ENCODE results near the gene CCDC157. TPM values are rescaled to one million over a fixed set of nuclear protein-coding genes. Genes with fewer than 3 reads are reported as not detected.
"Not testable (repeated sequence)": the region's sequence is repeated elsewhere in the genome, so short reads cannot be mapped to it uniquely, and the experiment has no call there.

CCDC157 gene
- total RNA-seq, 1 donor from 2014 or later: 1.0 TPM

DNA sequence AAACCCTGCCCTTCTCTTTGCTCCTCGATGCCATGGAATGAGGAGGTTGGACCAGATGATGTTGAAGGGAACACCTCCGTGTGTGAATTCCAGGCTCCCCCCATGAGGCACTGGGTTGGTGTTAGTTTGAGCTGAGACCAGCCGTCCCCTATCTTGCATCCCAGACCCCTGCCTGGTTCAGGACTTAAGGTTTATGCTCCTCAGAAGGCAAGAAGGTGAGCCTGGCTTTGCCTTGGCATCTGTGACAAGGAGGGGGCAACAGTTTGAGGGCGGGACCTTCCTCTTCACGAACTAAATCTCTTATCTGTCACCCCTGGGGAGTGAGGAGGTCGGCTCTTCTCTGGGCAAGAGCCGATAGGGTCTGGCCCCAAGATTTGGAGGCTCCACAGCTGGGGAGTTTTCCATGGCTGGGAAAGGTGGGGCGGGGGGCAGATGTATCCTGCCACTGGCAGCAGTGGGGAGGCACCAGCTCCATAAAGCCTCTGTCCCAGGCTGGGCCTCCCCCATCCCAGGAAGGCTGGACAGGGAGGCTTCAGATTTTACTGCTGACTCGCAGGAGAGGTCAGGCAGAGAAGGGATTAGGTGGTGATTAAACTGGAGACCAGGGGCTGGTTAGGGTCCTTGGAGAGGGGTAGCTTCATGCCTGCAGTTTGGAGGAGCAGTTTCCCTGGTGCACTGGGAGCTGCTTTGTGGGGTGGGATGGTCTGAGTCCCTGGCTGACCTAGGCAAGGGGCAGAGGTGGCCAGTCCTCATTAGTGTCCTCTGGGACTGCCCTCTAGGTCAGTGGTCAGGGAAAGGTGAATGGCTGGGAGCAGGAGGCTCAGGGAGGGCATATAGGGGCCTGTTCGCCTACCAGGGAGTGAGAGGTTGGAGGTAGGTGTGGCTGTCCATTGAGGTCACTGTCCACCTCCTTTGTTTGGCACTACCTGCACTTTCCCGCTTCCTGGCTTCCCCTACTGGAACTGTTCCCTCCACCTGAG is 41.1 kb downstream of the CCDC157 start:
- H3K27ac ChIP-seq (ENCODE audit: low read depth, low read length): no peak overlapping the region

DNA sequence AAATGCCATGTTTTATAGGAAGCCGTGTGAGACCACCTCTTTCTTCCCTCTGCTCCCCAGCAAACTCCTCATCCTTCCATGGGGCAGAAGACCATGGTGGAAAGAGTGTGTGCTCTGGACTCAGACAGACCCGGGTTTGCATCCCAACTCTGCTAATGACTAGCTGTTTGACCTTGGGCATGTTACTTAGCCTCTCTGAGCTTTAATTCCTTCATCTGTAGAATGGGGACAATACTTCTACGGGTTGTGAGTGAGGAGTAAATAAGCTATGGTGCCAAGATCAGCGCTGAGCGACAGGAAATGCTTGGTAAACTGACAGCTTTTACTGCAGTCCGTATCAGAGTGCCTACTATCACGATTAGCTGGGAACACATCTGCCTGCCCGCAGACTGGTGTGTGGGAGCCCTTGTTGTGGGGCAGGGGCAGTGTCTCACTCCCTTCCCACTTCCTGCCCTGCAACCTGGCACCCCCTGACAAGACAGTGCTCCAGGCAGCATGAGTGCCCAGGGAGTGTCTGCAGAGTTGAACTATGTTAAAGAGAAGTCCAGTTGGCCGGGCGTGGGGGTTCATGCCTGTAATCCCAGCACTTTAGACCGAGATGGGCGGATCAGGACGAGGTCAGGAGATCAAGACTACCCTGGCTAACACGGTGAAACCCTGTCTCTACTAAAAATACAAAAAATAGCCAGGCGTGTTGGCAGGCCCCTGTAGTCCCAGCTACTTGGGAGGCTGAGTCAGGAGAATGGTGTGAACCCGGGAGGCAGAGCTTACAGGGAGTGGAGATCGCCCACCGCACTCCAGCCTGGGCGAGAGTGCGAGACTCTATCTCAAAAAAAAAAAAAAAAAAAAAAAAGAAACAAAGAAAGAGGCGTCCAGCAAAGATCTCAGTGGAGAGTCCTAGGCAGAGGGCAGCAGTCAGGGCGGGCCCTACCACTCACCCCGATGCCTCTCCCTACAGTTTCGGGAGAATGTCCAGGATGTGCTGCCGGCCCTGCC is 42.2 kb downstream of the CCDC157 start:
- peaks cover 12 to 22% (median 12%) of the 10 kb centered on the region in 3 donors for H3K4me1 ChIP-seq (ENCODE audit: control insufficient read depth in 3 of 3, insufficient read depth in 3 of 3, low read length in 3 of 3)
- H3K9me3 ChIP-seq (ENCODE audit: control insufficient read depth in 3 of 3, low read length in 3 of 3): no peaks in the 10 kb centered on the region
- no peak overlapping the region for H3K9ac ChIP-seq (ENCODE audit: low read depth in 1 of 3, low read length in 3 of 3)
- no peak overlapping the region for H3K4me3 ChIP-seq (ENCODE audit: low read length in 3 of 3)
- H3K27ac ChIP-seq (ENCODE audit: low read depth, low read length): no peak overlapping the region
- no peaks in the 10 kb centered on the region for H3K36me3 ChIP-seq (ENCODE audit: control insufficient read depth in 3 of 3, insufficient read depth in 3 of 3, low read length in 3 of 3)
- H3K27me3 ChIP-seq (ENCODE audit: control insufficient read depth in 3 of 3, insufficient read depth in 3 of 3, low read length in 3 of 3): peaks cover 28 to 46% (median 43%) of the 10 kb centered on the region in 3 donors

More for the DNA sequence above, 41.1 kb downstream of the CCDC157 start:
- Histone ChIP-seq H3K9ac (ENCODE audit: low read depth in 1 of 3, low read length in 3 of 3) (peak overlapping the region; percentile 11 to 57 (median 23)), H3K4me3 (ENCODE audit: low read length in 3 of 3) (peak overlapping the region; percentile 48 to 73 (median 61)), H3K27me3 (ENCODE audit: control insufficient read depth in 3 of 3, insufficient read depth in 3 of 3, low read length in 3 of 3) (peaks cover 36 to 55% (median 54%) of the 10 kb centered on the region in 3 donors), H3K4me1 (ENCODE audit: control insufficient read depth in 3 of 3, insufficient read depth in 3 of 3, low read length in 3 of 3) (peaks cover 12 to 22% (median 12%) of the 10 kb centered on the region in 3 donors), H3K36me3 (ENCODE audit: control insufficient read depth in 3 of 3, insufficient read depth in 3 of 3, low read length in 3 of 3) (no peaks in the 10 kb centered on the region), H3K9me3 (ENCODE audit: control insufficient read depth in 3 of 3, low read length in 3 of 3) (no peaks in the 10 kb centered on the region)

DNA sequence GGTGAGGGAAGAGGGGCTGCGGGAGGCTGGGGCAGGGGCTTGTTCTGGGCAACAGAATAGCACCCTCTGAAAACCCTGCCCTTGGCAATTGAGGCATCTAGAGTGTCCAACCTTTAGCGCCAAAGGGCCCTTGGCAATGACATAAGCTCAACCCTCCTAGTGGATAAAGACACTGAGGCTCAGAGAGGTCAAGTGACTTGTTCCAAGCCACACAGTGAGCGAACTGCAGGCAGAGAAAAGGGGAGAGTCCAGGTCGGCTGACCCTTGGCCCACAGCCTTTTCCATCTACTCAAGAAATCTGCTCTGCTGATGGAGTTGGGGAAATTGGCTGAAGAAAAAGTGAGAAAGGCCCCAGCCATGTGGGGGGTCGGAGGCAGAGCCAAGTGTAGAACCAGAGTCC is 42.9 kb downstream of the CCDC157 start:
- H3K27me3 ChIP-seq (ENCODE audit: control insufficient read depth in 3 of 3, insufficient read depth in 3 of 3, low read length in 3 of 3): peaks cover 26 to 46% (median 43%) of the 10 kb centered on the region in 3 donors
- H3K27ac ChIP-seq (ENCODE audit: low read depth, low read length): no peak overlapping the region
- no peaks in the 10 kb centered on the region for H3K36me3 ChIP-seq (ENCODE audit: control insufficient read depth in 3 of 3, insufficient read depth in 3 of 3, low read length in 3 of 3)

DNA sequence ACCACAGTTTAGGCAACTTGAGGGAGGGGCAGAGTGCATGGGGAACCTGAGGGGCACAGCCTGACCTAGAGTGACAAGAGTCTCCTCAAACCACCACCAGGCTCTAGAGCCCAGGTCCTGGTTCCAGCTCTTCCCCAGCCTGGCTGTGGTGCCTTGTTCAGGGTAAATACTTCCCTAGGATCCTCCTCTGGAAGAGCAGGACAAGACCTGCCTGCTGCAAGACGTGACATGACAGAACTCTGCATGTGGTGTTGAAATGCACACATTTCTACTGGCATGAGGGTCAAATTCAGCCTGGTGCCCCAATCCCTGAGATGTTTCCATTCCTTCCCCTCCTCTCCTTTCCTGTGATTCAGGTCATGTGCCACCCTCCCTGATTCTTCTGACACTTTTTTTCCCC is 43.4 kb downstream of the CCDC157 start:
- no peak overlapping the region for H3K9ac ChIP-seq (ENCODE audit: low read depth in 1 of 3, low read length in 3 of 3)

More for the DNA sequence above, 42.9 kb downstream of the CCDC157 start:
- no peak overlapping the region for H3K9ac ChIP-seq (ENCODE audit: low read depth in 1 of 3, low read length in 3 of 3)
- no peaks in the 10 kb centered on the region for H3K9me3 ChIP-seq (ENCODE audit: control insufficient read depth in 3 of 3, low read length in 3 of 3)
- peaks cover 12 to 22% (median 12%) of the 10 kb centered on the region in 3 donors for H3K4me1 ChIP-seq (ENCODE audit: control insufficient read depth in 3 of 3, insufficient read depth in 3 of 3, low read length in 3 of 3)
- no peak overlapping the region for H3K4me3 ChIP-seq (ENCODE audit: low read length in 3 of 3)

DNA sequence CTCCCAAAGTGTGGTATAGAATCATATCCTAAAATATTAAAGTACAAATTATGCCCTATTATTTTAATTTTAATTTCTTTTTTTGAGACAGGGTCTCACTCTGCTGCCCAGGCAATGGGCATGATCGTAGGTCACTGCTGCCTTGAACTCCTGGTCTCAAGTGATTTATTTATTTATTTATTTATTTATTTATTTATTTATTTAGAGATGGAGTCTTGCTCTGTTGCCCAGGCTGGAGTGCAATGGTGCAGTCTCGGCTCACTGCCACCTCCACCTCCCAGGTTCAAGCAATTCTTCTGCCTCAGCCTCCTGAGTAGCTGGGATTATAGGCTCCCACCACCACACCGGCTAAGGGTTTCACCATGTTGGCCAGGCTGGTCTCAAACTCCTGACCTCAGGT is 44.2 kb downstream of the CCDC157 start:
- not testable (repeated sequence) for H3K9ac ChIP-seq (ENCODE audit: low read depth in 1 of 3, low read length in 3 of 3); H3K27ac ChIP-seq (ENCODE audit: low read depth, low read length); H3K4me3 ChIP-seq (ENCODE audit: low read length in 3 of 3); H3K36me3 ChIP-seq (ENCODE audit: control insufficient read depth in 3 of 3, insufficient read depth in 3 of 3, low read length in 3 of 3); H3K9me3 ChIP-seq (ENCODE audit: control insufficient read depth in 3 of 3, low read length in 3 of 3)
- Histone ChIP-seq H3K4me1 (ENCODE audit: control insufficient read depth in 3 of 3, insufficient read depth in 3 of 3, low read length in 3 of 3) (peaks cover 12 to 22% (median 12%) of the 10 kb centered on the region in 3 donors), H3K27me3 (ENCODE audit: control insufficient read depth in 3 of 3, insufficient read depth in 3 of 3, low read length in 3 of 3) (peaks cover 20 to 36% (median 32%) of the 10 kb centered on the region in 3 donors)

More for the DNA sequence above, 43.4 kb downstream of the CCDC157 start:
- Histone ChIP-seq H3K4me3 (ENCODE audit: low read length in 3 of 3) (no peak overlapping the region), H3K4me1 (ENCODE audit: control insufficient read depth in 3 of 3, insufficient read depth in 3 of 3, low read length in 3 of 3) (peaks cover 12 to 22% (median 12%) of the 10 kb centered on the region in 3 donors), H3K36me3 (ENCODE audit: control insufficient read depth in 3 of 3, insufficient read depth in 3 of 3, low read length in 3 of 3) (no peaks in the 10 kb centered on the region), H3K27ac (ENCODE audit: low read depth, low read length) (no peak overlapping the region), H3K9me3 (ENCODE audit: control insufficient read depth in 3 of 3, low read length in 3 of 3) (no peaks in the 10 kb centered on the region), H3K27me3 (ENCODE audit: control insufficient read depth in 3 of 3, insufficient read depth in 3 of 3, low read length in 3 of 3) (peaks cover 23 to 42% (median 39%) of the 10 kb centered on the region in 3 donors)

DNA sequence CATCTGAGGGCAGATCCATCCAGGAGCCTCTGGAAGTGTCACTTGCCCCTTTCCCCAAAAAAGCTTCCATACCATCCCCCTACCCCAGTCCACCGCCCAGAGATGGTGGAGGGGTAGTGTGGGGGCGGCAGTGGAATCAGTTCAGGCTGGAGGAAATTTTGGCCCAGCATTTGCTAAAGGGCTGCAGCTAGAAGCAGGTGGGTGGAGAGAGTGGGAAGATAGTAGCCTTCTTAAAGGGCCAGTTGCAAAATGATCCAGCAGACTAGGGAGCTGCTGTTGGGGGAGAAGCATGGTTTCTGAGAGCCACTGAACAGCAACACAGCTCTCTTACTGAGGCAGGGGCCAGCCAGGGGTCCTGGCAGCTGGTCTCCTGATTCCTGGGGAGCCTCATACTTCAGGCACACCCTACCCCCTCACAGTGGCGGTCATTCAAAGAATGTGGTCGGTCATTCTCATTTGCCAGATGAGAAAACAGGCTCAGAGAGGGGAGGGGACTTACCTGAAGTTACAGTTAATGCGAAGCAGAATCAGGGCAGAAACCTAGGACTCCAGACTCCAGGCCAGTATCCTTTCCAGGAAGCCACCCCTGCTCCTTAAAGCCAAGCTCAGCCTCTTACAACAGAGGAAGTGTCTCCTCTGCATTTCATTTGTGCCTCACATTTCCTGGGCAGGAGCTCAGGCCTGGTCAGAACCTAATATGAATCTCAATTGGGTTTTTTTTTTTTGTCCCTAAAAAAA is 45.4 kb downstream of the CCDC157 start:
- Histone ChIP-seq H3K27me3 (ENCODE audit: control insufficient read depth in 3 of 3, insufficient read depth in 3 of 3, low read length in 3 of 3) (peaks cover 19 to 25% (median 21%) of the 10 kb centered on the region in 3 donors), H3K4me3 (ENCODE audit: low read length in 3 of 3) (no peak overlapping the region), H3K36me3 (ENCODE audit: control insufficient read depth in 3 of 3, insufficient read depth in 3 of 3, low read length in 3 of 3) (peaks cover 0 to 2% (median 2%) of the 10 kb centered on the region in 3 donors), H3K27ac (ENCODE audit: low read depth, low read length) (no peak overlapping the region), H3K4me1 (ENCODE audit: control insufficient read depth in 3 of 3, insufficient read depth in 3 of 3, low read length in 3 of 3) (peaks cover 6 to 14% (median 7%) of the 10 kb centered on the region in 3 donors), H3K9ac (ENCODE audit: low read depth in 1 of 3, low read length in 3 of 3) (no peak overlapping the region), H3K9me3 (ENCODE audit: control insufficient read depth in 3 of 3, low read length in 3 of 3) (no peaks in the 10 kb centered on the region)

DNA sequence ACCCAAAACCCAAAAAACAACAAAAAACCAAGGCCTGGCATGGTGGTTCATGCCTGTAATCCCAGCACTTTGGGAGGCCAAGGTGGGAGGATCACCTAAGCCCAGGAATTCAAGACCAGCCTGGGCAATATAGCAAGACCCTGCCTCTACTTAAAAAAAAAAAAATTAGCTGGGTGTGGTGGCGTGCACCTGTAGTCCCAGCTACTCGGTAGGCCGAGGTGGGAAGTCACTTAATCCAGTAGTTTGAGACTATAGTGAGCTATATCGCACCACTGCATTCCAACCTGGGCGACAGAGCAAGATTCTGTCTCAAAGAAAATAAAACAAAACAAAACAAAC is 45.9 kb downstream of the CCDC157 start:
- peaks cover 14 to 20% (median 16%) of the 10 kb centered on the region in 3 donors for H3K27me3 ChIP-seq (ENCODE audit: control insufficient read depth in 3 of 3, insufficient read depth in 3 of 3, low read length in 3 of 3)
- not testable (repeated sequence) for H3K9ac ChIP-seq (ENCODE audit: low read depth in 1 of 3, low read length in 3 of 3); H3K4me3 ChIP-seq (ENCODE audit: low read length in 3 of 3); H3K4me1 ChIP-seq (ENCODE audit: control insufficient read depth in 3 of 3, insufficient read depth in 3 of 3, low read length in 3 of 3); H3K27ac ChIP-seq (ENCODE audit: low read depth, low read length); H3K36me3 ChIP-seq (ENCODE audit: control insufficient read depth in 3 of 3, insufficient read depth in 3 of 3, low read length in 3 of 3); H3K9me3 ChIP-seq (ENCODE audit: control insufficient read depth in 3 of 3, low read length in 3 of 3)

DNA sequence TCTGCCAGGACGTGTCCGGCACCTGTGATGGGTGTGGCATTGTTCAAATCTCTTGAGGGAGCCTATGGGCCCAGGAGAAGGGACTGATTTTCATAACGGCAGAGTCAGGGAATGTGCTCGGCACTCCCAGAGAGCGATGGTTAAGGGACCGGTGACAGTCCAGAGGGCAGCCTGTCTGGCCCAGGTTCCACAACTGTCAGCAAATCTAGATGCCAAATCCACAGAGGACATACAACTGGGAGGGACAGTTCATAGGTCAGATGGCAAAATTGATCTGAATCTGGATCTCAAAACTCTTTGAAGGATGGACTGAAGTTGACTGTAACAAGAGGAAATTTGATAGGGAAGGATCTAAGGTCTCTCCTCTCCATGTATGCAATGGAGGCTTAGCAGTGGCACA is 47.5 kb downstream of the CCDC157 start:
- no peaks in the 10 kb centered on the region for H3K9me3 ChIP-seq (ENCODE audit: control insufficient read depth in 3 of 3, low read length in 3 of 3)
- H3K36me3 ChIP-seq (ENCODE audit: control insufficient read depth in 3 of 3, insufficient read depth in 3 of 3, low read length in 3 of 3): peaks cover 4 to 5% (median 4%) of the 10 kb centered on the region in 3 donors
- no peak overlapping the region for H3K9ac ChIP-seq (ENCODE audit: low read depth in 1 of 3, low read length in 3 of 3)
- no peak overlapping the region for H3K4me3 ChIP-seq (ENCODE audit: low read length in 3 of 3)
- H3K27me3 ChIP-seq (ENCODE audit: control insufficient read depth in 3 of 3, insufficient read depth in 3 of 3, low read length in 3 of 3): peaks cover 0 to 7% (median 3%) of the 10 kb centered on the region in 3 donors
- H3K27ac ChIP-seq (ENCODE audit: low read depth, low read length): no peak overlapping the region
- peaks cover 0 to 2% (median 0%) of the 10 kb centered on the region in 3 donors for H3K4me1 ChIP-seq (ENCODE audit: control insufficient read depth in 3 of 3, insufficient read depth in 3 of 3, low read length in 3 of 3)

DNA sequence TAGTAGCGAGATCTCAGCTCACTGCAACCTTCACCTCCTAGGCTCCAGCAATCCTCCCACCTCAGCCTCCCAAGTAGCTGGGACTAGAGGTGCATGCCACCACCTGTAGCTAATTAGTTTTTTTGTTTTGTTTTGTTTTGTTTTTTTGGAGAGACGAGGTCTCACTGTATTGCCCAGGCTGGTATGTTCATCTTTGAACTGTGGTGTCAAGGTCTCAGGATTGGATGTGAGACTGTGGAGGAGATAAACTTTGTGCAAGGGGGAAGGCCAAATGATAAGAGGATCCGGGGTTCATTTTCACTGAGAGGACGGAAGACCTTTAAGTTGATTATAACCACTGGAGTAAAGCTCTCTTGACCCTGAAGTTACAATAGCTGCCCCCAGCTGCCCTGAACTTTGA is 48.9 kb downstream of the CCDC157 start:
- Histone ChIP-seq H3K27ac (ENCODE audit: low read depth, low read length) (no peak overlapping the region), H3K4me3 (ENCODE audit: low read length in 3 of 3) (no peak overlapping the region), H3K36me3 (ENCODE audit: control insufficient read depth in 3 of 3, insufficient read depth in 3 of 3, low read length in 3 of 3) (peaks cover 4 to 12% (median 4%) of the 10 kb centered on the region in 3 donors), H3K9me3 (ENCODE audit: control insufficient read depth in 3 of 3, low read length in 3 of 3) (no peaks in the 10 kb centered on the region), H3K9ac (ENCODE audit: low read depth in 1 of 3, low read length in 3 of 3) (no peak overlapping the region), H3K27me3 (ENCODE audit: control insufficient read depth in 3 of 3, insufficient read depth in 3 of 3, low read length in 3 of 3) (no peaks in the 10 kb centered on the region), H3K4me1 (ENCODE audit: control insufficient read depth in 3 of 3, insufficient read depth in 3 of 3, low read length in 3 of 3) (no peaks in the 10 kb centered on the region)
